ENCODE data around the gene ARF1.
A peak's percentile ranks its signal among the peaks of the same experiment; 100 is the strongest.

ARF1 gene

GRCh38 chr1:228082214-228082917 lies at the start of gene ARF1:
Gene ARF1 (plus strand): TSS chr1:228082708. CDS start chr1:228097115, 14,407 bp downstream.
- peak; percentile 92 for DNase-seq (ENCODE audit: low read depth)

DNA sequence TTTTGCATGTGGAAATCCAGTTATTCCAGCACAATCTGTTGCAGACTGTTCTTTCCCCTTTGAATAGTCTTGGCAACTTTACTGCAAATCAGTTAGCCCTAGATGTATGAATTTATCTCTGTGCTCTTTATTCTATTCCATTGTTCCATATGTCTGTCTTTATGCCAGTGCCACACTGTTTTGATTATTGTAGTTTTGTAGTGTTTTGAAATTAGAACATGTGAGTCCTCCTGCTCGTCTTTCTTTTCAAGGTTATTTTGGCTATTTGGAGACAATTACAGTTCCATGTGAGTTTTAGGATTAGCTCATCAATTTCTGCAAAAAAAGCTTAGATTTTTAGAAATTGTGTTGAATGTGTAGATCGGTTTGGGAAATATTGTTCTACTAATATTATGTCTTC lies 49.1 kb upstream of the ARF1 start:
- no peak for DNase-seq (ENCODE audit: low read depth)

DNA sequence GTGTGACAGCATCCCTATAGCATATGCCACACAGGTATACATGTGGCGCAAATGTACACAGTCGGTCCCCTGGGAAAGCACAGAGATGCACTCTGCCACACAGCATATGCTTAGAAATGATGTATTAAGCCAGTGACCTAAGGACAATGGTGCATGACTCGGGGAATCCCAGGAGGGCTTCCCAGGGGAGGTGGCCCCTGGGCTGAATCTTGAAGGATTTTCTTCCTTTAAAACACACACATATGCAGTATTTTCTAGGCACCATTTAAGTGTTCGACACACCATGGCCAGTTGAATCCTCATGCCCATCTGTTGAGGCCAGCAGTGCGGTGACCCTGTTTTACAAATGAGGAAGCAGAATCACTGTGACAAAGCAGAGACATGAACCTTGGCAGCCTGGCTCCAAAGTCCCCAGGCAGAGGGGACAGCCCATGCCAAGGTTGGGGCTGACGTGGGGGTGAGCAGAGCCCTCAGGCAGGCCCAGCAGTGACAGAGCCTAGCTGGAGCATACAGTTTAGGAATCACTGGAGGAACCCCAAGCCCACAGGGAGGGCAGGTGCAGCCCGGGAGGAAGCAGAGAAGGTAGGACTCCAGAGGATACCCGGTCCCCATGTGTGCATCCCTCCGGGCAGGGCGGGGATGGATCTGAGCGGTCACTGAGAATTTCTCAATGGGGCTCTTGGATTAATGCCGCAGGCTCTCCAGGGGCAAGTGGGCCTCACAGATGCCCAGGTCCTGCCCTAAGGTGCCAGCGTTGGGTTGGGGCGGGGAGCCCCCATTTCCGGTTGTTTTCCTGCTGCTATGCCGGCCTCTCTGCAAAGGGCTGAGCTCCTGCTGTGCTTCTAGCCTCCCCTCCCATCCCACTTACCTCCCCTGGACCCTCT lies 47.3 kb upstream of the ARF1 start:
- DNase-seq (ENCODE audit: low read depth) = no peak

- no peak for DNase-seq (ENCODE audit: low read depth)
Observed at GRCh38 chr1:228035844-228036243, 46.7 kb upstream of the ARF1 start.

DNA sequence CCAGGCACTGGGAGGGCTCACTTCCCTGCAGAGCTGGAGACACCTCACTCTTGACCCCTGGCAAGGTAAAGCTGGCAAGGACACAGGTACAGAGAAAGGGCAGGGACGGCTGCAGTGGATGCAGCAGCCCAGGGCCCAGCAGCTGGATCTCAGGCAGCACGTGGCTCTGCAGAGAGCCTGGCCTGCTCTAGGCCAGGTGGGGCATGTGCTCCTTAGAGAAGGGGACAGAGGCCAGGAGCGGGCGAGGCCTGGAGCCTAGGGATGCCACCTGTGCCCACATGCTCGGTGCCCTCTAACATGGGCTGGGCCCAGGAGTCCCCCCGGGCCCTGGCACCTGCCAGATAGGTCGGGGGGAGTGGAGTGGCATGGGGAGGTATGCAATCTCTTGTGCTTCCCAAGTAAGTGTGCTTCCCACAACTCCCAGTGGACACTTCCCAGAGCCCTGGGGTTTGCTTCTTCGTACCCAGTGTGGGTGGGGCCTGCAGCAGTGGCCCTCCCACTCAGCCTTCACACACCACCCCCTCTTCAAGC lies 45.7 kb upstream of the ARF1 start:
- DNase-seq (ENCODE audit: low read depth) = no peak

GRCh38 chr1:228037401-228038386 lies 44.8 kb upstream of the ARF1 start:
- no peak for DNase-seq (ENCODE audit: low read depth)

- no peak for DNase-seq (ENCODE audit: low read depth)
Observed at GRCh38 chr1:228038387-228039005, 44.0 kb upstream of the ARF1 start.

DNA sequence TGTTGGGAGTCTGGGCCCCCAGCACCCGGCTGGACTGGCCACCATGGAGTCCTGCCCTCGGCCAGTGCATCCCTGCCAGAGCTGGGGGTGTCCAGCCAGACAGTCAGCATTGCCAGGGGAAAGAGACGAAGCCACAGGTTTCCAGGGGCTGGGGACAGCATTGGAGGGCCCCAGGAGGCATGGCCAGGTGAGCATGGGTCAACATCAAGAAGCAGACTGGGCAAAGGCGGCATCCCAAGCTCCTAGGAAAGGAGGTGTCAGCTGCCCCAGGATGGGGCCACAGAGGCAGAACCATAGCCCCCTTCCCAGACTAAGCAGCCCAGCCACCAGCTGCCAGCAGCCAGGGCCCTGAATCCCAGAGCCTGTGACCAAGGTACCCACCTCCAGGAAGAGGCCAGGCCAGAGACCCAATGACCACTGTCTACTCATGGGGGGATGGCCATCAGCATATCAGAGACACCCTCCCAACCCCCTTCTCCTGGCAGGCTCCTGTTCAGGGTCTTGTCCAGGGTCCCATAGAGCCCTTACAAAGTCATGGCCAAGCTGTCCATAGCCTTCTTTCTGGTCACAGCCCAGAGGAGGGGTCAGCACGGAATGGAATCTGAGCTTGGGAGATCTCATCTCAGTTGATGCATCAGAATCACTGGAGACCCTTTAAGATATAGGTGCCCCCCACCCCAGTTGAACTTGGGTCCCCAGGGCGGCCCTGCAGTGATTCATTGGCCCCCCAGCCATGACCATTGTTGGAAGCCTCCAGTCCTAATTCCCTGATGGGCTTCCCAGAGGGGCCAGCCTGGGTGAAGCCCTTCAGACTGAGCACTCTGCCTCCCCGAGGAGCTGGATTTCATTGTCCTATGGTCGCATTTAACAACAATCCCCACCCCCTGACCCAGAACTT lies 43.3 kb upstream of the ARF1 start:
- DNase-seq (ENCODE audit: low read depth) = no peak

- no peak for DNase-seq (ENCODE audit: low read depth)
Observed at GRCh38 chr1:228039986-228040385, 42.5 kb upstream of the ARF1 start.

GRCh38 chr1:228041316-228041715 lies 41.2 kb upstream of the ARF1 start:
- no peak for DNase-seq (ENCODE audit: low read depth)

DNA sequence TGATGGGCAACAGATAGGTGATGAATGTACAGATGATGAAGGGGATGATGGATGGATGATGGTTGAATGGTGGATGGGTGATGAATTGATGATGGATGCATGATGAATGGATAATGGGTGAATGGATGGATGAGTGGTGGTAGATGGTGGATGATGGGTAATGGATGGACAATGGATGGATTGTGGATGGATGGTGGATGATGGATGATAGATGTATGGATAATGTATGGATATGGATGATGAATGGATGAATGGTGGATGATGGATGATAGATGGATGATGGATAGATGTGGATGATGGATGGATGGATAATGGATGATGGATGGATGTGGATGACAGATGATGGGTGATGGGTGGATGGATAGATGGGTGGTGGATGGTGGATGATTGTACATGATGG lies 40.0 kb upstream of the ARF1 start:
- DNase-seq (ENCODE audit: low read depth) = no peak

DNA sequence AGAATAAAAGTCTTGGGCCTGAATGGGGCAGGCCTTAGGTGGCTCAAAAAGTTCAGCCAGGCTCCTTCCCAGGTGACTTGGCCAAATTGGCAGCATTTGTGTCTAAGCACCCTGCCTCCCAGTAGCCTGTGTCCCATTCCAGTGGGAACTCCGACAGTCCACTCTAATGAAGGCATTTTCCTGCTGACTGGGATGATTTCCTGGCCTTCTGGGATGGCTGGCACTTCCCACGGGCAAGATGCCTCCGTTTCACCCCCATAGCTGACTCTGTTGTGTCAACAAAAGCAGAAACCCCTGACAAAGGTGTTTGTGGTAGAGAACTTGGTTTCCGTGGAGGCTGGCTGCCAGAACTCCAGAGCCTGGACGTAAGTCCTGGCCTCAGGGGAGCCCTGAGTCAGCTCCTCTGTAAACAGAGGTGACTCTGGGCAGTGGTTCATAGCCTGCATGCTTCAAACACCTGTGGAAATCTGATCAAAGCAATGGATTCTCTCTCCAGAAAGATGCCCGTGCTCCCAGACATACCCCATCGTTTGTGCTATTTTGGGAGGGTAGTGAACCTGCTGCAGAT lies 39.1 kb upstream of the ARF1 start:
- DNase-seq (ENCODE audit: low read depth) = no peak

DNA sequence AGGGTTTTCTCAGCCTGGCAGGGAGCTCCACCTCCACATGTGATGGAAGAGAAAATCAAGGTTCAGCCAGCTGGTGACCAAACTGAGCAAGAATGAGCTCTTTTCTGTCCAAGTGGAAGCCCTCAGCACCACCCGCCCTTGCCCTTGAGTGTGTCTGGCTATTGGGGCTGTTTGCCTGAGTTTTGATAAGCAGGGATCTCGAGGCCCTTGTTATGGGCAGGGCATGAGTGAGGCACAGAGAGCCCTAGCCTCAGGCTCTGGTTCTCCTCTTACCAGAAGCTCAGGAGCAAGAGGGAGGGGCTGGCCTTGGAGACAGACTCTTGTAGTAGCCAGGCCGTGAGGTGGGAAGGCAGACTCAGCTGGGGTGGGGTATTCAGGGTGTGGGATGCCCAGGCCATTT lies 37.5 kb upstream of the ARF1 start:
- DNase-seq (ENCODE audit: low read depth) = no peak

DNA sequence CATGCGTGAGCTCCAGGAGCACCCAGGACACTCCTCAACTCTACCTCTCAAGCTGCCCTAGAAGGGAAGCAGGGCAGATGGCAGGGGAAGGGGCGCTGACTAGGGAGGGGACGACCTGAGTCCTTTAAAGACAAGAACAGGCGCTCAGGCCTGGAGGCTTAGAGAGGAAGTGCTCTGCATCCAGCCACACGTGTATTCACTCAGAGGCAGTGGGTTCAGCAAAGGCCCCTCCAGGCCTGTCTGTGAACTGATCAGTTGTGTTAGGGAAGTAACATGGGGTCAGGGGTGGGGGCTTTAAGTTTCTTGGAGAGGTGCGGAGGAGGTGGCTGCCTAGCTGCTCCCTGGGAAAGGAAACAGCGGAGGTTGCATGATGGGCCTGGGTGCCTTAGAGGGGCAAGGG lies 37.1 kb upstream of the ARF1 start:
- no peak for DNase-seq (ENCODE audit: low read depth)

- DNase-seq (ENCODE audit: low read depth) = no peak
Observed at GRCh38 chr1:228045871-228046270, 36.6 kb upstream of the ARF1 start.

- no peak for DNase-seq (ENCODE audit: low read depth)
Observed at GRCh38 chr1:228046421-228047182, 35.9 kb upstream of the ARF1 start.

DNA sequence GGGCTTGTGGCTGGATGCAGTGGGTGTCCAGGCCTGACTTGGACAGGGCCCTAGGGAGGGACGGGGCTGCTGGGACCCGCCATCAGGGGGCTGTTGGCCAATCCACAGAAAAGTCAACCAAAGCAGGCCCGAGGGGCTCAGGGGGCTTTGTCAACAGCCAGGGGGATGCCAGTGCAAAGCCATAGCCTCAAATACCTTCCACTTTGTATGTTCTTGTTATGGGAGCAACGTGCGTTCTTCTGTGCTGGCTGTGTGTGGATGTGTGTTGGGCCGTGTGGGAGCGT lies 35.4 kb upstream of the ARF1 start:
- DNase-seq (ENCODE audit: low read depth) = no peak

GRCh38 chr1:228048120-228048519 lies 34.4 kb upstream of the ARF1 start:
- no peak for DNase-seq (ENCODE audit: low read depth)

- no peak for DNase-seq (ENCODE audit: low read depth)
Observed at GRCh38 chr1:228048659-228049298, 33.7 kb upstream of the ARF1 start.
